HEK293 (cell line): ENCODE results near the gene NELFB.
A peak's percentile ranks its signal among the peaks of the same experiment; 100 is the strongest.

Source experiments
- CTCF ChIA-PET: fragments of 350-600 bp; formaldehyde crosslinking; extraction: SDS; loops from one replicate; lab custom pipeline; 2021; ENCODE audit warnings: antibody characterized with exemption; lab: Yijun Ruan, JAX
- POLR2A ChIA-PET: fragments of 300-600 bp; formaldehyde crosslinking; extraction: SDS; loops from one replicate; lab custom pipeline; 2020; ENCODE audit warnings: antibody characterized with exemption, inconsistent platforms; lab: Yijun Ruan, JAX
- H3K27ac ChIP-seq: fragments of 200-500 bp; sonication (Bioruptor generic); 2 replicates; pipeline ENCODE4 v1.5.1; 2014; ENCODE audit warnings: low read depth, low read length, control low read depth, inconsistent platforms; ENCODE audit errors: extremely low read depth
- H3K36me3 ChIP-seq, 2 experiments: fragments of 200-500 bp in 1 of 2; sonication (Bioruptor generic) in 1 of 2; 1 replicate in 1 of 2; 2 replicates in 1 of 2; pipeline ENCODE4 v1.5.1; 2014 to 2017; ENCODE audit warnings: inconsistent platforms in 2 of 2, low read length in 2 of 2; ENCODE audit not compliant: control insufficient read depth in 2 of 2, insufficient read depth in 1 of 2
- H3K4me1 ChIP-seq: fragments of 200-500 bp; sonication (Bioruptor generic); 2 replicates; pipeline ENCODE4 v1.5.1; 2014; ENCODE audit warnings: mild to moderate bottlenecking, low read length, inconsistent platforms; ENCODE audit not compliant: control insufficient read depth, insufficient read depth
- H3K4me3 ChIP-seq: 2 replicates; pipeline ENCODE4 v1.5.1; 2011; ENCODE audit warnings: low read depth, mild to moderate bottlenecking, control low read depth, low read length, moderate library complexity
- H3K9me3 ChIP-seq: fragments of 200-500 bp; sonication (Bioruptor generic); 2 replicates; pipeline ENCODE4 v1.5.1; 2014; ENCODE audit warnings: low read depth, low read length, inconsistent platforms; ENCODE audit not compliant: control insufficient read depth, insufficient read depth
- OSR2 ChIP-seq: fragments of 450-650 bp; formaldehyde crosslinking; IDR thresholded peaks from 2 replicates; pipeline ENCODE4 v1.5.1; 2016; ENCODE audit warnings: missing biosample characterization, missing genetic modification characterization
- SETDB1 ChIP-seq: IDR thresholded peaks from one replicate; pipeline ENCODE4 v1.6.1; 2017; ENCODE audit warnings: mild to moderate bottlenecking, low read length, moderate library complexity, mixed read lengths; ENCODE audit not compliant: insufficient read length
- ZFP3 ChIP-seq: fragments of 450-650 bp; formaldehyde crosslinking; IDR thresholded peaks from 2 replicates; pipeline ENCODE4 v1.5.1; 2016; ENCODE audit warnings: low read depth, missing biosample characterization, missing genetic modification characterization
- ZNF132 ChIP-seq: fragments of 450-650 bp; formaldehyde crosslinking; IDR thresholded peaks from 2 replicates; pipeline ENCODE4 v1.5.1; 2017; ENCODE audit warnings: missing biosample characterization, missing genetic modification characterization, borderline replicate concordance
- ZNF140 ChIP-seq: fragments of 450-650 bp; formaldehyde crosslinking; IDR thresholded peaks from 2 replicates; pipeline ENCODE4 v1.5.1; 2016; ENCODE audit warnings: missing biosample characterization, missing genetic modification characterization
- ZNF292 ChIP-seq: fragments of 450-650 bp; formaldehyde crosslinking; IDR thresholded peaks from 2 replicates; pipeline ENCODE4 v1.5.1; 2016; ENCODE audit warnings: low read depth, missing biosample characterization, missing genetic modification characterization, borderline replicate concordance
- ZNF341 ChIP-seq: fragments of 450-650 bp; formaldehyde crosslinking; IDR thresholded peaks from 2 replicates; pipeline ENCODE4; 2016; ENCODE audit warnings: low read depth, missing biosample characterization, missing genetic modification characterization
- ZNF514 ChIP-seq: fragments of 450-650 bp; formaldehyde crosslinking; IDR thresholded peaks from 2 replicates; pipeline ENCODE4 v1.5.1; 2016; ENCODE audit warnings: missing biosample characterization, missing genetic modification characterization
- ZNF585B ChIP-seq: fragments of 450-650 bp; formaldehyde crosslinking; IDR thresholded peaks from 2 replicates; pipeline ENCODE4 v1.5.1; 2016; ENCODE audit warnings: missing biosample characterization, missing genetic modification characterization
- ZNF677 ChIP-seq: fragments of 450-650 bp; IDR thresholded peaks from 2 replicates; pipeline ENCODE4 v1.5.0; 2018; ENCODE audit warnings: missing biosample characterization, mild to moderate bottlenecking, missing genetic modification characterization, moderate library complexity
- ZNF792 ChIP-seq: fragments of 450-650 bp; formaldehyde crosslinking; IDR thresholded peaks from 2 replicates; pipeline ENCODE4 v1.5.1; 2016; ENCODE audit warnings: missing biosample characterization, missing genetic modification characterization
- TF ChIP-seq, protein P1 (sequence below): fragments of 450-650 bp; formaldehyde crosslinking; IDR thresholded peaks from 2 replicates; pipeline ENCODE4 v1.5.1; 2016; ENCODE audit warnings: missing biosample characterization, missing genetic modification characterization
- TF ChIP-seq, protein P2 (sequence below): fragments of 450-650 bp; formaldehyde crosslinking; IDR thresholded peaks from 2 replicates; pipeline ENCODE4 v1.5.1; 2016; ENCODE audit warnings: missing biosample characterization, missing genetic modification characterization
- TF ChIP-seq, protein P3 (sequence below): fragments of 450-650 bp; formaldehyde crosslinking; IDR thresholded peaks from 2 replicates; pipeline ENCODE4 v1.5.1; 2016; ENCODE audit warnings: missing biosample characterization, missing genetic modification characterization

The NELFB gene

DNA sequence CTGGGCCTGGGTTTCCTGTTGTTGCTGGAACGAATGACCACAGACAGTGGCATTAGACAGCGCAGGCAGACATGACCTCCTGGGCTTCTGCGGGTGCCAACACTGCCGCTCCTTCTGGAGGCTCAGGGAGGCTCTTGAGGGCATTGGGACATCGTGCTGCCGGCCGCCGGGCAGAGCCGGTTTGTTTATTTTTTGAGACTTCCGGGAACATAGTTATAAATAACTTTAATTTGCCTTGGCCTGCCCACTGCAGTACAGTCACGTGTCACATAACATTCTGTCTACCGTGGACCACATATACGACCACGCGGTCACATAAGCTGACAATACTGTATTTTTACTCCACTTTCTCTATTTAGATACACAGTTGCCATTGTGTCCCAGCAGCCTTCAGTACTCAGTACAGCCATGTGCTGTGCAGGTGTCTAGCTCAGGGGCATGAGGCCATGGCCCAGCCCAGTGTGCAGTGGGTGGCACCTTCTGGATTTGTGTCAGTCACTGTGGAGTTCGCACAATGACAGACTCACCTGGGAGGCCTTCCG, 14.2 kb downstream of the NELFB start:
- H3K27ac ChIP-seq: no peak overlapping the region
- peak; percentile 54 for TF ChIP-seq OSR2 (tag by site-specific recombination)
- TF ChIP-seq ZNF677 (tag by site-specific recombination): no peak
- no peaks in the 10 kb centered on the region for H3K4me1 ChIP-seq
- POLR2A ChIA-PET: interaction anchor here (1.0 kb wide), 1 partner anchor 10 kb away, joined by 3 read pairs; no protein-coding TSS in a partner anchor
- no peaks in the 10 kb centered on the region for H3K9me3 ChIP-seq
- no peak overlapping the region for H3K4me3 ChIP-seq
- H3K36me3 ChIP-seq: peaks cover 0 to 67% of the 10 kb centered on the region in 2 experiments; a peak in 2 of 3 replicates
- CTCF ChIA-PET: interaction anchor here (0.5 to 2.1 kb wide), 3 partner anchors 32 to 481 kb away, joined by 3 to 11 read pairs (median 4); no protein-coding TSS in a partner anchor

DNA sequence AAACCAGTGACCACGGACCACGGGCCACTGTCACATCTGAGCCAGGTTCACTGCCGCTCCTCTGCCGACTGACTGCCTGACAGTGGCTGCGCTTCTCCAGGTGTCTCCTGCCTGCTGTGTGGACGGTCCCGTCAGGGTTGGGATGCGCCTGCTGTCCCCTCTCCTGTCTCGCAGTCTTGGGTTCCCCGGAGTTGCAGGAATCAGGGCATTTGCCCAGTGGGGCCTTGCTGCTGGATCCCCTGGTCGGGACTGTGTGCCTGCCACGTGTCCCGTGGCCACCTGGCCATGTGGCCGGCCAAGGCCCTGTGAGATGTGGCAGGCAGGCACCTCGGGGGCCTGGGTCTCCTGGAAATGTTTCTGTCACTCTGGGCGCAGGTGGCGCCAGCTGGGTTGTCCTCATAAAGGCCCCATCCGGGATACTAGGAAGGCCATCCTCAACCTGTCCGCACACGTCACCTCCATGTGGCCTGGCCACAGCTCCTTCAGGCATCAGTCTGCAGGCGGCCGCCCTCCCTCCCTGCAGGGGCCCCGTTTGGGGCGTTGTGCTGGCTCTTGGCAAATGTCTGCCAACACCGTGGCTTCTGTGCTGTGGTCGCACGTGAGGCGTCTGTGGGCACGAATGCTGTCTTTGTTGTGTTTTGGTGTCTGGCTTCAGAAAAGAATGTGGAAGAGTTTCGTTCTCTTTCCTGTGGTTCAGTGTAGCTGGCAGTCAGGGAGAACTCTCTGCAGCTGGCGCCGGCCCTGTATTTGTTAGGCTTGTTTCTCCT, 16.0 kb downstream of the NELFB start:
- no peaks in the 10 kb centered on the region for H3K4me1 ChIP-seq
- H3K4me3 ChIP-seq: no peak overlapping the region
- no peak overlapping the region for H3K27ac ChIP-seq
- peaks cover 0 to 56% of the 10 kb centered on the region in 2 experiments; a peak in 2 of 3 replicates for H3K36me3 ChIP-seq
- H3K9me3 ChIP-seq: no peaks in the 10 kb centered on the region
- CTCF ChIA-PET: interaction anchor here (1.6 kb wide), 1 partner anchor 15 kb away, joined by 3 read pairs; the partner anchor contains the start of gene NELFB
- TF ChIP-seq ZNF792 (tag by site-specific recombination): no peak
- TF ChIP-seq, protein P1, sequence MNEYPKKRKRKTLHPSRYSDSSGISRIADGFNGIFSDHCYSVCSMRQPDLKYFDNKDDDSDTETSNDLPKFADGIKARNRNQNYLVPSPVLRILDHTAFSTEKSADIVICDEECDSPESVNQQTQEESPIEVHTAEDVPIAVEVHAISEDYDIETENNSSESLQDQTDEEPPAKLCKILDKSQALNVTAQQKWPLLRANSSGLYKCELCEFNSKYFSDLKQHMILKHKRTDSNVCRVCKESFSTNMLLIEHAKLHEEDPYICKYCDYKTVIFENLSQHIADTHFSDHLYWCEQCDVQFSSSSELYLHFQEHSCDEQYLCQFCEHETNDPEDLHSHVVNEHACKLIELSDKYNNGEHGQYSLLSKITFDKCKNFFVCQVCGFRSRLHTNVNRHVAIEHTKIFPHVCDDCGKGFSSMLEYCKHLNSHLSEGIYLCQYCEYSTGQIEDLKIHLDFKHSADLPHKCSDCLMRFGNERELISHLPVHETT (tag by site-specific recombination): no peak
- no peak for TF ChIP-seq ZNF132 (tag by site-specific recombination)
- TF ChIP-seq ZNF677 (tag by site-specific recombination): no peak
- TF ChIP-seq SETDB1: no peak
- TF ChIP-seq, protein P2, sequence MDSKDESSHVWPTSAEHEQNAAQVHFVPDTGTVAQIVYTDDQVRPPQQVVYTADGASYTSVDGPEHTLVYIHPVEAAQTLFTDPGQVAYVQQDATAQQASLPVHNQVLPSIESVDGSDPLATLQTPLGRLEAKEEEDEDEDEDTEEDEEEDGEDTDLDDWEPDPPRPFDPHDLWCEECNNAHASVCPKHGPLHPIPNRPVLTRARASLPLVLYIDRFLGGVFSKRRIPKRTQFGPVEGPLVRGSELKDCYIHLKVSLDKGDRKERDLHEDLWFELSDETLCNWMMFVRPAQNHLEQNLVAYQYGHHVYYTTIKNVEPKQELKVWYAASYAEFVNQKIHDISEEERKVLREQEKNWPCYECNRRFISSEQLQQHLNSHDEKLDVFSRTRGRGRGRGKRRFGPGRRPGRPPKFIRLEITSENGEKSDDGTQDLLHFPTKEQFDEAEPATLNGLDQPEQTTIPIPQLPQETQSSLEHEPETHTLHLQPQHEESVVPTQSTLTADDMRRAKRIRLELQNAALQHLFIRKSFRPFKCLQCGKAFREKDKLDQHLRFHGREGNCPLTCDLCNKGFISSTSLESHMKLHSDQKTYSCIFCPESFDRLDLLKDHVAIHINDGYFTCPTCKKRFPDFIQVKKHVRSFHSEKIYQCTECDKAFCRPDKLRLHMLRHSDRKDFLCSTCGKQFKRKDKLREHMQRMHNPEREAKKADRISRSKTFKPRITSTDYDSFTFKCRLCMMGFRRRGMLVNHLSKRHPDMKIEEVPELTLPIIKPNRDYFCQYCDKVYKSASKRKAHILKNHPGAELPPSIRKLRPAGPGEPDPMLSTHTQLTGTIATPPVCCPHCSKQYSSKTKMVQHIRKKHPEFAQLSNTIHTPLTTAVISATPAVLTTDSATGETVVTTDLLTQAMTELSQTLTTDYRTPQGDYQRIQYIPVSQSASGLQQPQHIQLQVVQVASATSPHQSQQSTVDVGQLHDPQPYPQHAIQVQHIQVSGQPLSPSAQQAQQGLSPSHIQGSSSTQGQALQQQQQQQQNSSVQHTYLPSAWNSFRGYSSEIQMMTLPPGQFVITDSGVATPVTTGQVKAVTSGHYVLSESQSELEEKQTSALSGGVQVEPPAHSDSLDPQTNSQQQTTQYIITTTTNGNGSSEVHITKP (tag by site-specific recombination): no peak
- TF ChIP-seq, protein P3, sequence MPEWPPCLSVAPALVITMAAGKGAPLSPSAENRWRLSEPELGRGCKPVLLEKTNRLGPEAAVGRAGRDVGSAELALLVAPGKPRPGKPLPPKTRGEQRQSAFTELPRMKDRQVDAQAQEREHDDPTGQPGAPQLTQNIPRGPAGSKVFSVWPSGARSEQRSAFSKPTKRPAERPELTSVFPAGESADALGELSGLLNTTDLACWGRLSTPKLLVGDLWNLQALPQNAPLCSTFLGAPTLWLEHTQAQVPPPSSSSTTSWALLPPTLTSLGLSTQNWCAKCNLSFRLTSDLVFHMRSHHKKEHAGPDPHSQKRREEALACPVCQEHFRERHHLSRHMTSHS: no peak
- TF ChIP-seq ZNF585B (tag by site-specific recombination): no peak
- TF ChIP-seq ZNF140 (tag by site-specific recombination): no peak
- TF ChIP-seq ZNF341 (tag by site-specific recombination): no peak
- TF ChIP-seq ZNF514 (tag by site-specific recombination): no peak
- TF ChIP-seq ZFP3 (tag by site-specific recombination): no peak
- TF ChIP-seq ZNF292 (tag by site-specific recombination): no peak
- POLR2A ChIA-PET: interaction anchor here (1.9 to 2.4 kb wide), 2 partner anchors 27 to 30 kb away, joined by 6 to 9 read pairs; partner anchors contain the start of gene TUBB4B
